Activated CD4-positive, alpha-beta T cell treated with anti-CD3 and anti-CD28 coated beads, Interleukin-2, Interleukin-6, amounts not matched to agents 100 ng/mL and 50 ng/mL, durations not matched to agents 16 hours and 8 hours (primary cell): ENCODE results near the gene RAB40C.
A peak's percentile ranks its signal among the peaks of the same experiment; 100 is the strongest.

Experiments
- DNase-seq: peaks from one replicate; pipeline ENCODE4 v3.0.0-alpha.2; 2020

Gene RAB40C

DNA sequence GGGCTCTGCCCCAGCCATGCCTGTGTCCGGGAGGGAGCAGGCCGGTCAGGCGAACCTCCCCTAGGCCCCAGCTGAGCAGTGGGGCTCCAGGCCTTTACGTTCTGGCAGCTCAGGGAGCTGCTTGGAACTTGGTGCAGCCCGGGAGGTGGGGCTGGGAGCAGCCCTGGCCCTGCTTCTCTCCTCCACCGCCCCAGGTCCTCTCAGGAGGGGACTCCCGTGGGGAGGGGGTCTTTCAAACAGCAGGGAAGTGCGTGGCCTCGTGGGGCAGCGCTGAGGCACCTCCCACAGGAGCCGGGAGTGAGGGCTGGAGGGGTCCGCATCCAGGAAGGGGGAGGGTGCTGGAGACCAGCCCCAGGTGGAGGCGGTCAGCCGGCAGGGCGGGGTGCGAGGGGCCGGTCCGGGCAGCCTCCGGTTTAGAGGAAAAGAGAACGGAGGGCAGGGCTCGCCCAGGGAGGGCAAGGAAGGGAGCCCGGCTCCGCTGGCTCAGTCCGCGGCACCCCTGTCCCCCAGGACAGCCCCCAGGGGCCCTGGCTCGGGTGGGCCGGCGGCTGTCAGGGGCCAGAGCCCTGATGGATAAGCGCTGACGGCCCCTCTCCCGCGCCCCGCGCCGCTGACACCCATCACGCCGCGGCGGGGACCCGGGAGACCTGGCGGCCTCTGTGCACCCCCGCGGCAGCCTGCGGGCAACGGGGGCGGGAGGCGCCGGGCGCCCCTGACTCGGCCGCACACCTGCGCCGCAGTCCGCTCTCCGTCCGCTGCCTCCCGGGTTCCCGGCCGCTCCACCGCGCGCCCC, 30.3 kb upstream of the RAB40C start:
- DNase-seq: no peak

DNA sequence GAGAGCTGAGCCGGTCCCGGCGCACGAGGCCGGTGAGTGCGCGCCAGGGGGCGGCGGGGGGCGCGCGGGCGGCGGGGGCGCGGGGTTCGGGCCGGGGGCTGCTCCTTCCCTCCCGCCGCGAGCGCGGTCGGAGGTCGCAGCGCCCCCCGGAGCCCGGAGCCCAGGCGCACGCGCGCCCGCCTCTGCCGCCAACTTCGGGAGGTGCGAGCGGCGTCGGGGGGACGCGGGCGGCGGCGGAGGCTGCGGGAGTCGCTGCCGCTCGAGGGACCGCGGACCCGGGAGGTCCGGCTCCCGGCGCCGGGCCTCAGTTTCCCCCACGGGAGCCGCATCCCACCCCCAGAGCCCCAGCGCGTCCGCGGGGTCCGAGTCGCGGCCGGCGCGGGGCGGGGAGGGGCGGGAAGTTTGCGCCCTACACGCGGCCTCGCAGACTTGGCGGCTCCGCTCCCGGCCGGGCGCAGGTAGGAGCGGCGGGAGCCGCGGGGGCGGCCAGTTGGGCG, 29.6 kb upstream of the RAB40C start, which contains the start of gene PRR35:
Gene PRR35 (plus strand): TSS at position 191 of the 497 bp plus-strand sequence. CDS start 2,901 bp downstream, outside the sequence.
- DNase-seq: no peak

DNA sequence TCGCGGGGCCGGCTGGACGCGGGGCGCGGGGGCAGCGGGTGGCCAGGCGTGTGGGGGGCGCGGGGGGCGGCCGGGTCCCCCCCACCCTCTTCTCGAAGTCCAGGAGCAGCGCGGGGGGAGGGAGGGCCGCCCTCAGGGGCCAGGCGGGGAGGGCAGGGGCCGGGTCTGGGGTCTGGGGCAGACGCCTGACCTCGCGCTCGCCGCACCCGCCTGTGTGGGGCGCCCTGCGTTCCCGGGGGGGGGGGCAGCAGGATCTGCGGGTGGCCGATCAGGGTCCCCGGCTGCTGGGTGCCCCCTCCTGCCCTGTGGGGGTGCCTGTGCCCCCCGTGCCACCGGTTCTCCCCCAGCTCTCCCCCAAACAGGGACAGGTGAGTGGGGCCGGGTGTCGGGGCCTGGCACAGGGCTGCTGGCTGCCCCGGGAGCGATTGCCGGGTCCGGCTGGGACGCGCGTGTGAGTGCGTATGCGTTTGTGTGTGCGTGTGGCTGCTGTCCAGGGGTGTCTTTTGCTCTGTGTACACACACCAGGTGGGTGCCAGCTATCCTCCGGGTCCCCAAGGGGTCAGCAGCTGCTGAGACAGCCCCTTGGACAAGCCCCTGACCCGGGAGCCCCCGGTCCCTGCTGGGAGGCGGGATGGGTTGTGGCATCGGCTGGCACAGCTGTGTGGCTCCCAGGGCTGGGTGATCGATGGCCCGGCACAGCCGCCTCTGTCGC, 29.0 kb upstream of the RAB40C start:
- DNase-seq: no peak

DNA sequence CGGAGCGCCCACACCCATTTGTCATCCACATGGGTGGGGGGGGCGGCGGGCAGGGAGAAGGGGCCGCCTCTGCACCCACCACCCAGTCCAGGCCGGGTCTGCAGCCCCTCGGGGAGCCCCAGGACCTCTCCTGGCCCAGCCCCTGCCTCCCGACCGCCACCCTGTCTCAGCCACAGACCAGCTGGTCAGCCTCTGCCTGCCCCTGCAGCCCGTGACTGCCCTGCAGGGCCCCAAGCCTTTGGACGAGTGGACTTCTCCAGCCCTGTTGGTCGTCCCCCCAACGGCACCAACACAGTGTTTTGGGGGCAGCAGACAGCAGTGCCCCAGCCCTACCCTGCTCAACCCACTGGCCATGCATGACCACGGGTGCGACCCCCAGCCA, 28.5 kb upstream of the RAB40C start:
- DNase-seq: no peak

DNA sequence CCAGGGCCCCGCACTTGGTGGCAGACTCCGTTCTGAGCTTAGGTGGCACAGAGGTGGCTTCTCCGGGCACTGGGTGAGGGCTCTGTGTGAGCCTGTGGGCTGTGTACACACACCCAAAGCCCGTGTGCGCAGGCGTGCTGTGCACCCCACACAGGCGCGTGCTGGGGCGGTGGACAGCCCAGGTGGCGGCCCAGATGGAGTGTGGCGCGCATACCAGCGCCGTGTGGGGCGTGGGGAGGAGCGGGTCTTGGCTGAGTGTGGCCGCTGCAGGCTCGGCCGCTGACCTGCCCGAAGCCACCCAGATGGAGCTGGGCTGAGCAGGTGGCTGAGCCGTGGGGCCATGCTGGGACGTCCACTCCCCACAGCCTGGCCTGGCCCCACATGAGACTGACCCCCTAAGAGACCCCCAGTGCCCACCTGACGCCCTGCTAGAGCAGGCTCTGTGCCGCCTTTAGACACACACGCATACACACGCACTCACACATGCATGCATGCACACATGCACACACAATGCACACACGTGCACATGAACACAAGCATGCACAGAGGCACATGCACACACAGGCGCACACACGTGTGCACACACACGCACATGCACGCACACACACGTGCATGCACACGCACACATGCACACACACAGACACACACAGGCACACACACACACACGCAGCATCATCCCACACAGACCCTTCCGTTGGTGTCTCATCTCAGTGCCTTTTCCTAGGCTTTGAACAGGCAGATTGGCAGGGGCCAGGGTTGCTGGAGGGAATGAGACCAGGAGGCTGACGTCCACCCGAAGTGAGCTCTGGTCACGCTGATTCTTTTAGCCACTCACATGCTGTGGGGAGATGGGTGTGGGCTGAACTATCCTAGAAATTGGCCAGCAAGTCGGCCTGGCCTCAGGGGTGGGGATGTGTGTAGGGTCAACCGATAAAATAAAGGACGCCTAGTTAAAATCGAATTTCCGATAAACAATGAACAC, 27.6 kb upstream of the RAB40C start:
- no peak for DNase-seq

DNA sequence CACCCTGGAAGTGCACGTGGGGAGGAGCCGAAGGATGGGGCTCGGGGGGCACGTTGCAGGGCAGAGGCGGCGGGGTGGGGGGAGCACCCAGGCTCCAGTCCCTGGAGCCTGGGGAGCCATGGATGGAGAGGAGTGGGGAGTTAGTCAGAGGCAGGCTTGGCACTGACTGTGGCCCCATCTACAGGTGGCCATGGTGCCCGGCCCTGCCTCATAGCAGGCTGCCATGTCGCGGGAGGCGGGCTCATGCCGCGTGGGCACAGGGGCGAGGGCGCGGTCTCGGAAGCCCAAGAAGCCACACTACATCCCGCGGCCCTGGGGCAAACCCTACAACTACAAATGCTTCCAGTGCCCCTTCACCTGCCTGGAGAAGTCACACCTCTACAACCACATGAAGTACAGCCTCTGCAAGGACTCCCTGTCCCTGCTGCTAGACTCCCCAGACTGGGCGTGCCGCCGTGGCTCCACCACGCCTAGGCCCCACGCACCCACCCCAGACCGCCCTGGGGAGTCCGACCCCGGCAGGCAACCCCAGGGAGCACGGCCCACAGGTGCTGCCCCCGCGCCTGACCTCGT, 26.7 kb upstream of the RAB40C start:
- no peak for DNase-seq

DNA sequence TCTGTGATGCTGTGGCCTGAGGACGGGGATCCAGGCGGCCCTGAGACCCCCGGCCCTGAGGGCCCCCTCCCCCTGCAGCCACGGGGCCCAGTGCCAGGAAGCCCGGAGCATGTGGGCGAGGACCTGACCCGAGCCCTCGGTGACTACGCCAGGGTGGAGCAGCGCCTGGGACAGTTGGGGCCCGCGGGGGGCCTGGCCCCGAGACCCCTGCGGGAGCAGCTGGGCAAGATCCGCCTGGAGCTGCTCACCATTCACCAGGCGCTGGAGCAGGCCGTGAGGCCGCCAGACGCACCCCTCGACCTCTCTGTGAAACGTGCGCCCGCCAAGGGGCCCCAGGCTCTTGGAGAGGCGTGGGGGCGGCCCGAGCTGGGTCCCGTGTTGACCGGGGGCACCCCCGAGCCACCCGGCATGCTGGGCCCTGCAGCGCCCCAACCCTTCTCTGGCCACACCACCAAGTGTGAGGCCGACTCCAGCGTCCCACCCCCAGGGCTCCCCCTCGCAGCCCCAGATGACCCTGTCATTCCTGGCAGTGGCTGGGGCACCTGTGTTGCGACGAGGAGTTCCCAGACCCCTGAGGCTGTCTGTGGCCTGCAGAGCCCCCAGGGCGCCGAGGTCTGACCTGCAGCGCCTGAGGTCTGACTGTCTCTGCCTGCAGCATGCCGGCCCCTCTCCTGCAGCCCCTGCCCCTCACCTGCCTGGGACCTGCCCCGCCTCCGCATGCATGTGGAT, 25.0 kb upstream of the RAB40C start:
- DNase-seq: no peak

DNA sequence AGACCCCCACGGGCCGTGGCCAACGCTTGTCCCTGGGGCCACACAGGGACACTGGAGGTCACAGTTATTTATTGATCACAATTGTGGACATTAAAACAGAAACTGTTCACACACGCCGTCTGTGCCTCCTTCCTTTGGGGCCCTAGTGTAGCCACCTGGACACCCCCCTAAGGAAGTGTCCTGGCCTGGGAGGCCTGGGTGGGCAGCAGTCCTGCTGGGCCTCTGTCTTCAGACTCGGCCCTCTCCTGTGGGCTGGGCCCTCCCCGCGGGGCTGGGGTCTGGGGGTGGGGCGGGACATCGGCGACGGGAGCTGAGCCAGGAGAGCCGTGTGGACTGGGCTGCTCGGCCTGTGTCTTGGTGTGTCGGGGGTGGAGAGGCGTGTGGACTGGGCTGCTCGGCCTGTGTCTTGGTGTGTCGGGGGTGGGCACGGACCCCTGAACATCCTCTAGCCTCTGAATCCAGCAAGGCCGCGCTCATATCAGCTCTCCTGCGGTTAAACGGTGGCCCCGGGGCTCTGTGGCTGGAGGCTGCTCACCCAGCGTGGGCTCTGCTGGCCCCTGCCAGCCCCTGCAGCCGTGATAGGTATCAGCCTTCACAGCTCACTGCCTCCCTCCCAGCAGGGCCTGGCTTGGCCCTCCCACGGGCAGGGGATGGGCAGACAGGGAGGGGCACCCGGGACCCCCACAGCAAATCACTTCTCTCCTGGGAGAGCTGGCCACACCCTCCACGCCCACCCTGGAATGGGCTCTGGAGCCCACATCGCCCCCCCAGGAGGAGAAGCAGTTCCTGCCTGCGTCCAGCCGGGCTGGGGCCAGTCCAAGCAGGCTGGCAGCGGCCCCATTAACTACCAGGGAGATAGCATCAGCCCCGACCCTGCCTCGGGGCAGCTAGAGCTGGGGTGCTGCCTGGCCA, 24.2 kb upstream of the RAB40C start:
- DNase-seq: no peak

DNA sequence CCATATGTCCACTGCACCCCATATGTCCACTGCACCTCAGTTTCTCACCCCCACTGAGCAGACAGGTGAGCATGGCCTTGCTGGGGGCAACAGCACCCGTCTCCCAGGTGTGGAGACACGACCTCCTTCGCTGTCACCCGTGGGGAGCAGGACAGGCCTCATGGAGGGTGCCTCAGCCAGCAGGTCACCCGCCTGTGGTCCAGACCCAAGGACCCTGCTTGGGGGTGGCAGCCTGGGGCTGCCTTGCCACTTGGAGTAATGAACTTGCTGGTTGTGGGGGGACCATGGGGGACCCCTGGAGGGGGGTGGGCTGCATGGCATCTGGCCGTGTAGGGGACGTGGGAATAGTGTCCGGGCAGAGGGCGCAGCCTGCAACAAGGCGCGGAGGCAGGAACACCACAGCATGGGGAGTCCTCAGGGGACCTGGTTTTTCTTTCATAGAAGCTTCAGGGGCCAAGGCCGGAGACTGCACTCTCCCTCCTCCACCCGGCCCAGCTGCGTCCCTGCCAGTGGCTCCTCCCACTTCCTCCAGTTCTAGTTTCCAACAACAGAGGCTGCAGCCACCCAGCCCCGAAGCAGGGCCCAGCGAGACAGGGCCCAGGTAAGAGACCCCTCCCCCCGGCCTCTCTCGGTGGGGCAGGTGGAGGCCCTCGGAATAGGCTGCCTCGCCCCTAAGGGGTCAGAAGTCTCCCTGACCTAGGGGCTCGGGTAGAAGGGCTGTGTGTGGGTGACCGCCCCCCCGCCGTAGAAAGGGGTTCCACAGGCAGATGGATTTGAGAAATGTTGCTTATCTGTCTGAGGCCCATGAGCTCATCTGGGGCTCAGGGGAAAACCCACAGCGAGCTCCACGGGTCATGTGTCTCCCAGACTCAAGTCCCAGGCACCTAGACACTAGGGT, 23.1 kb upstream of the RAB40C start, which contains the start of gene NHLRC4:
Gene NHLRC4 (plus strand): TSS at position 531 of the 898 bp plus-strand sequence. CDS start 1,043 bp downstream, outside the sequence.
- peak; percentile 63 for DNase-seq

DNA sequence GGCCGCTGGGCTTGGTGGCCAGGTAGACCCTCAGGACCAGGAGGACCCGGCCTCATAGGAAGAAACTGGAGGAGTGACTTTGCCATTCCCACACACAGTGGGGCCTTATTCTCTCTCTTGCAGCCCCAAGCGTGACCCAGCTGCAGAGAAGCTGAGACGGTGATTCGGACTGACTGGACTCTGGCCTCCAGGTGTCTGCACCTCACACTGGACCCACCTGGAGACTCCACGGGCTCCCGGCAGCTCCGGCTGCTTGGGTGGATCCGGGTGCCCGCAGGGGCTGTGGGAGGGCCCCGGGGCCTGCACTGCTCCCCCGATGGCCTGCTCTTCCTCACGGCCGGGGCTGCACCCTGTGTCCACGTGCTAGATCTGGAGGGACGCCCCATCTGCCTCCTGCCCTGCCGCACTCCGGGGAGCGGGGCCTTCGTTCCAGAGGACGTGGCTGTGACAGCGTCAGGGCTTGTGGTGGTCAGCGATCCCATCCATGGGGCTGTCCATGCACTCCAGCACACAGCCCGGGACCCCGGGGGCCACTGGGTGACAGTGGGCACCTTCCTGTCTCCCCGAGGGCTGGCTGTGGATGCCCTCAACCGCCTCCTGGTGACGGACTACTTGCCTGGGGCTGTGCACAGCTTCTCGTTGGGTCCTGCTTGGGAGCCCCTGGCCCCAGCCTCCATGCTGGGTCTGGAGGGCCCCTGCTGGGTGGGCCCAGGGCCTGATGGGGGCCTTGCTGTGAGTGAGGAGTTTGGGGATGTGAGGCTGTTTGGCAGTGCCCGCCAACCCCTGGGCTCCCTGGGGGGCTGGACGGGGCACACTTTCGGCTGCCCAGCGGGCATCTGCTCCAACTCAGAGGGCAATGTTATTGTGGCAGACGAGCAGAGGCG, 22.3 kb upstream of the RAB40C start:
- DNase-seq: no peak

DNA sequence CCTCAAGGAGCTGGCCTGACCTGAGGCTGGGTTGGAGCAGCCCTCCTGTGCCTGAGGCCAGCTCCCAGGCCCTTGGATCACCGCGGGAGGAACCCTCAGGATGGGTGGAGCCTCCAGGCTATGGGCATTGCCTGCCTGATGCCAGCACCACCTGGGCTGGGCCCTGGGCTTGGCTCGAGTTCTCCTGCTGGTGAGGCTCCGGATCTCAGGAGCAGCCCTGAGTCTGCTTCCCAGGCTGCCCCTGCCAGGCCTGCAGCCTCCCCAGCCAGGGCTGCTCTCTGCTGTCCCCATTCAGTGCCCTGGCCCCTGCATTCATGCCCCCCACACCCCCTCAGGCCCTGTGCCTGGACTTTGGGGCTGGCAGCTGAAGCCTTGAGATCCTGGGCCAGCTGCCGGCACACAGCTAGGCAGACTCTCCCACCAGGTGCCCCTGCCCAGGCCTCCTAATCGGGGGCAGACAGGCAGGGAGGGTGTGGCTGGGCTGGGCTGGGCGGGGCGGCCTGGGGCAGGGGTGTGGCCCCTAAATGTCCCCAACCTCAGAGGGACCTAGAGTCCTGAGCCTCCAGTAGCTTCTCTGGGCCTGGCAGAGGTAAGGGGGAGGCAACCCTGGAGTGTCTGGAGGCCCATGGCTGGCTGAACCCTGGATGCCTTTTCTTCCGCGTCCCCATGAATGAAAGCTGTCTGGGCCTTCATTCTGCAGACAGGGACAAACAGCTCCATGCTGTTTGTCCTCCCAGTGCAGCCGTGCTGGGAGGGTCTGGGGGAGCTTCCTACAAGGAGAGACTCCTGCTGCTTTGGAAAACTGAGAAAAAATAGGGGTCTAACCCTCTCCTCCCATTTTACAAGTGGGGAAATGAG, 21.2 kb upstream of the RAB40C start:
- no peak for DNase-seq

DNA sequence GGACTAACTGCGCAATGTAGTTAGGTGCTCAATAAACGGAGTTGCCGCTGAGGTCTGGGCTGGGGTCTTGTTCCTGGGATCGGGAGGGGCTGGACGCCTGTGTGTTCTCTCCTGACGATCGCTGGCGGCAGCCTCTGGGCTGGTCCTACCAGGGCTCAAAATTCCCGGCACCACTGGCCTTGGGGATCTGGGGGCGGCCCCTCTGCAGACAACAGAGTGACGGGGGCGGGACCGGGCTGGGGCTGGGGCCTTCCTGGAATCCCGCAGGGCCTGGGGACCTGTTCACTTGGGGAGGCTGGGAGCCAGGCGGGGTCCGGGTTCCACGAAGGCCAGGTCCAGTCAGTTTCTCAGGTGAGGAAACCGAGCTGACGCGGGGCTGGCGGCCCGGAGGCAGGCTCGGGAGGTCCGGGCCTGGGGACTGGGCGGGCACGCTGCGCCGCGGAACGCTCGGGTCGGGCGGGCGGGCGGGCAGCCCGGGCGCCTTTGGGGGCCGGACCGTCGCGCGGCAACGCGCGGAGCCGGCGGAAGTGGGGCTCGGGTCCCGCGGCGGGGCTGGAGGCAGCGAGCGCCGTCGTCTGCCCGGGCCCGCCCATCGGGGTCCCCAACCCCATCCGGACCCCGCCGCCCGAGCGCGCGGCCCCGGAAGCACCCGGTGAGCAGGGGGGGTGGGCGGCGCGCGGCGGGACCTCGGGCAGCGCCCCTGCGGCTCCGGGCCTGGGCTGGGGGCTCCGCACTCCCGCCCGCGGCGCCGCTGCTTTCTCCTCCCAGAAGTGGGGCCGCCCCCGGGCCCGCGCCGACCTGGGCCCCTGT, 20.2 kb upstream of the RAB40C start, which contains the start of gene PIGQ:
Gene PIGQ (plus strand): TSS at position 524 of the 810 bp plus-strand sequence. CDS start 4,107 bp downstream, outside the sequence.
- peak; percentile 78 for DNase-seq

DNA sequence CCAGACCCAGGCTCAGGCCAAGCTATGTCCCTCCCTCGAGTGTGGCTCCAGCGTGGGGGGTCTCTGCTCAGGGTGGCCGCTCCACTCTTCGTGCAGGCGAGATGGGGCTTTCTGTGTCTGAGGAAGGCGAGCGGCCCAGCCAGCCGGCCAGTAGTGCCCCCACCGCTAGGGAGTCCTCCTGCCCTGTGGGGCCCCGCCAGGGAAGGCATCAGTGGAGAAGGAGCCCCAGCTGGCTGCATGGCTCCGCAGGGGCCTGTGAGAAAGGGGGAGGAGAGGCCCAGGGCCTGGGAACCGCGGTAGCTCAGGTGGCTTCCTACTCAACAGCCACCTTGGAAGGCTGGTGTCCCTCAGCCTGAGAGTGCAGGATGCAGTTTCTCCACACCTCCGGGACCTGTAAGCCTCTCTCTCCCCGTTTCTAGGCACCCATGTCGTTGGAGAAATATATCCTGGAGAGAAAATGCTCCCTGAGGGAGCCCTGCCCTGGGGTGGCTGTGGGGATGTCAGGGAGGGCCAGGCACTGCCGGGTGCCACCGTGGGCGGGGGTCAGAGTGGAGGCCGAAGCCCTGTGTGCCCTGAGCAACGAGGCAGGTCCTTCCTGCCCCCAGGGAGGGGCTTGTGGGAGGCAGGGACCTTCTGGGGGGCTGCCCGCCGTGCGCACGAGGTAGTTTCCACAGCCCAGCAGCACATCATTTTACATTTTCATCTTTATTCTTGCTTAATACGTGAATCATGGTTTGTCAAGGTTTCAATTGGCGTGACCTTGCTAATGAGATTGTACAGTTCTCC, 16.8 kb upstream of the RAB40C start:
- no peak for DNase-seq

DNA sequence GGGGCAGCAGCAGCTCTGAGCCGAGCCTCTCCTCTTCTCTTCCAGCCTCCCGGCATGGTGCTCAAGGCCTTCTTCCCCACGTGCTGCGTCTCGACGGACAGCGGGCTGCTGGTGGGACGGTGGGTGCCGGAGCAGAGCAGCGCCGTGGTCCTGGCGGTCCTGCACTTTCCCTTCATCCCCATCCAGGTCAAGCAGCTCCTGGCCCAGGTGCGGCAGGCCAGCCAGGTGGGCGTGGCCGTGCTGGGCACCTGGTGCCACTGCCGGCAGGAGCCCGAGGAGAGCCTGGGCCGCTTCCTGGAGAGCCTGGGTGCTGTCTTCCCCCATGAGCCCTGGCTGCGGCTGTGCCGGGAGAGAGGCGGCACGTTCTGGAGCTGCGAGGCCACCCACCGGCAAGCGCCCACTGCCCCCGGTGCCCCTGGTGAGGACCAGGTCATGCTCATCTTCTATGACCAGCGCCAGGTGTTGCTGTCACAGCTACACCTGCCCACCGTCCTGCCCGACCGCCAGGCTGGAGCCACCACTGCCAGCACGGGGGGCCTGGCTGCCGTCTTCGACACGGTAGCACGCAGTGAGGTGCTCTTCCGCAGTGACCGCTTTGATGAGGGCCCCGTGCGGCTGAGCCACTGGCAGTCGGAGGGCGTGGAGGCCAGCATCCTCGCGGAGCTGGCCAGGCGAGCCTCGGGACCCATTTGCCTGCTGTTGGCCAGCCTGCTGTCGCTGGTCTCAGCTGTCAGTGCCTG, 15.7 kb upstream of the RAB40C start:
- no peak for DNase-seq
